Stomach (tissue), 9 donors: ENCODE measurements around the gene EME2. TPM values are rescaled to one million over a fixed set of nuclear protein-coding genes. Genes with fewer than 3 reads are reported as not detected.
A peak's percentile ranks its signal among the peaks of the same experiment; 100 is the strongest.

Experiments used
- DNase-seq, 2 donors: peaks; one replicate each; pipeline versions ENCODE4 v3.0.0 to v3.0.0-alpha.2; 2013 to 2019
- H3K27ac ChIP-seq, 5 donors: fragments of 200-600 bp in 4 of 5; sonication (generic) in 4 of 5; one replicate each; pipeline ENCODE4 v1.5.1; 2013 to 2019; ENCODE audit warnings: mild to moderate bottlenecking in 1 of 5, moderate library complexity in 1 of 5
- H3K27me3 ChIP-seq, 3 donors: fragments of 200-600 bp; sonication (generic); one replicate each; pipeline ENCODE4 v1.5.1; 2017 to 2019; ENCODE audit warnings: mixed run types in 1 of 3
- H3K36me3 ChIP-seq, 4 donors: fragments of 200-600 bp; sonication (generic); 1 replicate in 3 of 4; 2 replicates in 1 of 4; pipeline ENCODE4 v1.5.1; 2016 to 2019
- H3K4me1 ChIP-seq, 4 donors: fragments of 200-600 bp; sonication (generic); one replicate each; pipeline ENCODE4 v1.5.1; 2016 to 2019
- H3K4me3 ChIP-seq, 4 donors: fragments of 200-600 bp; sonication (generic) in 3 of 4; one replicate each; pipeline ENCODE4 v1.5.1; 2016 to 2019; ENCODE audit warnings: mild to moderate bottlenecking in 1 of 4
- H3K9me3 ChIP-seq, 4 donors: fragments of 200-600 bp; sonication (generic); one replicate each; pipeline ENCODE4 v1.5.1; 2016 to 2019
- EP300 ChIP-seq: sonication (generic); formaldehyde crosslinking; IDR thresholded peaks from one replicate; pipeline ENCODE4 v1.6.1; 2017; ENCODE audit warnings: antibody characterized with exemption
- POLR2A ChIP-seq, 4 donors: fragments of 450-650 bp; IDR thresholded peaks; one replicate each; pipeline ENCODE4 v1.6.1; 2016; ENCODE audit warnings: antibody characterized with exemption in 4 of 4, control low read depth in 2 of 4, mild to moderate bottlenecking in 1 of 4, moderate library complexity in 1 of 4
- POLR2AphosphoS5 ChIP-seq, 3 donors: sonication (generic); formaldehyde crosslinking; IDR thresholded peaks; one replicate each; pipeline ENCODE4 v1.6.1; 2016; ENCODE audit warnings: antibody characterized with exemption in 3 of 3
- WGBS, 5 donors: extraction: QIAGEN DNeasy Blood & Tissue Kit in 3 of 5; methylation state at CpG; one replicate each; pipeline versions ENCODE4 v1.1.5 to v1.1.7; 2013 to 2018; 5-methylcytosine and 5-hydroxymethylcytosine counted together
- intact Hi-C: fragments of 100-400 bp; cut with DNase I; formaldehyde crosslinking; loops from one replicate; pipeline ENCODE4 v1.15.1; 2023; ENCODE audit warnings: low total_unique reads
- polyA plus RNA-seq, 3 donors: library from polyadenylated mRNA; stranded (reverse); fragments of 200-250 nt; gene quantifications; one replicate each; pipeline ENCODE4 v1.2.3, GENCODE V29; 2013
- total RNA-seq, 5 donors: library from RNA; depleted of rRNA; stranded (reverse); fragments of >200 nt; gene quantifications; one replicate each; pipeline versions ENCODE4 v1.1.0 to v1.2.3, GENCODE V29; 2014 to 2016
- TF ChIP-seq, protein P1 (sequence below), 7 experiments: fragments of 450-650 bp in 4 of 7; fragments of 200-600 bp in 3 of 7; sonication (generic) in 3 of 7; IDR thresholded peaks; one replicate each; pipeline ENCODE4 v1.5.1; 2016 to 2019; ENCODE audit warnings: antibody characterized with exemption in 7 of 7, control low read depth in 2 of 7, mild to moderate bottlenecking in 1 of 7
- donor health status: healthy with polysubstance abuse.
- donor health status: Bipolar disorder and iron deficiency.
- donor health status: healthy.

Gene EME2
- total and polyA plus RNA-seq, 8 donors = 2.6 to 94.1 (median 13.3) TPM

DNA sequence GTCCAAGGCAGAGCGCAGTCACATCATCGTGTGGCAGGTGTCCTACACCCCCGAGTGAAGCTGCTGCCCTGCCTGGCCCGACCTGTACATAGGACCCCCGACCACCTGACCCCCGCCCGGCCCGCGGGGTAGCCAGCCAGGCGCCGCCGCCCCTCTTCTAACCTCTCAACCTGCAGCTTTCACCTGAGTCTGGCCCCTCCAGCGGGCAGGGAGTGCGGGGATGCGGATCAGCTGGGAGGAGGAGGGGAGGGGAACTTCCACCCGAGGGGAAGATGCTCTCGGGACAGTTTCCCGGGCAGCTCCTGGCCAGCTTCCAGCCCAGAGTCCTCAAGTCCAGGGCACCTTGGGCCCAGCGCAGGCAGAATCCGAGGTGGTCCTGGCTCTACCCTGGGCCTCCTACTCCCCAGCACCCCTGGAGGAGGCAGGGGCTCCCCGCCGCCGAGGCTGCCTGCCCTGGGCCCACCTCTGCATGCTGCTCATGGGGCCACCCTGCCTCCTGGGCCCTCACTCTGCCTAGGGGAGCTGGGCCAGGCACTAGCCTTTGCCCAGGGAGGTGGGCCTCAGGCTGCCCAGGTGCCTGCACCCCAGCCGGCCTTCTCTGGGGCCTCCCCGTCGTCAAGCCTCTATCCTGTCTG lies 3.7 kb upstream of the EME2 start:
- no peak for DNase-seq
- 77 to 84% (median 82%) methylated on average over 7 to 26 of the region's 26 CpGs for WGBS, 5 donors
- Histone ChIP-seq H3K27ac (peak overlapping the region in 3 of 5 donors; percentile 94 to 97 (median 95)), H3K27me3 (no peaks in the 10 kb centered on the region), H3K9me3 (no peaks in the 10 kb centered on the region), H3K36me3 (peaks cover 48 to 62% (median 59%) of the 10 kb centered on the region in 4 donors), H3K4me1 (peaks cover 26 to 48% (median 39%) of the 10 kb centered on the region in 4 donors), H3K4me3 (no peak overlapping the region)
- intact Hi-C loops = no loop called here
- TF ChIP-seq EP300 = no peak
- TF ChIP-seq POLR2AphosphoS5 (IDR thresholded peaks at IDR 0.05) = no peak
- no peak for TF ChIP-seq POLR2A (IDR thresholded peaks at IDR 0.05)
- TF ChIP-seq, protein P1, sequence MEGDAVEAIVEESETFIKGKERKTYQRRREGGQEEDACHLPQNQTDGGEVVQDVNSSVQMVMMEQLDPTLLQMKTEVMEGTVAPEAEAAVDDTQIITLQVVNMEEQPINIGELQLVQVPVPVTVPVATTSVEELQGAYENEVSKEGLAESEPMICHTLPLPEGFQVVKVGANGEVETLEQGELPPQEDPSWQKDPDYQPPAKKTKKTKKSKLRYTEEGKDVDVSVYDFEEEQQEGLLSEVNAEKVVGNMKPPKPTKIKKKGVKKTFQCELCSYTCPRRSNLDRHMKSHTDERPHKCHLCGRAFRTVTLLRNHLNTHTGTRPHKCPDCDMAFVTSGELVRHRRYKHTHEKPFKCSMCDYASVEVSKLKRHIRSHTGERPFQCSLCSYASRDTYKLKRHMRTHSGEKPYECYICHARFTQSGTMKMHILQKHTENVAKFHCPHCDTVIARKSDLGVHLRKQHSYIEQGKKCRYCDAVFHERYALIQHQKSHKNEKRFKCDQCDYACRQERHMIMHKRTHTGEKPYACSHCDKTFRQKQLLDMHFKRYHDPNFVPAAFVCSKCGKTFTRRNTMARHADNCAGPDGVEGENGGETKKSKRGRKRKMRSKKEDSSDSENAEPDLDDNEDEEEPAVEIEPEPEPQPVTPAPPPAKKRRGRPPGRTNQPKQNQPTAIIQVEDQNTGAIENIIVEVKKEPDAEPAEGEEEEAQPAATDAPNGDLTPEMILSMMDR (IDR thresholded peaks at IDR 0.05) = no peak

DNA sequence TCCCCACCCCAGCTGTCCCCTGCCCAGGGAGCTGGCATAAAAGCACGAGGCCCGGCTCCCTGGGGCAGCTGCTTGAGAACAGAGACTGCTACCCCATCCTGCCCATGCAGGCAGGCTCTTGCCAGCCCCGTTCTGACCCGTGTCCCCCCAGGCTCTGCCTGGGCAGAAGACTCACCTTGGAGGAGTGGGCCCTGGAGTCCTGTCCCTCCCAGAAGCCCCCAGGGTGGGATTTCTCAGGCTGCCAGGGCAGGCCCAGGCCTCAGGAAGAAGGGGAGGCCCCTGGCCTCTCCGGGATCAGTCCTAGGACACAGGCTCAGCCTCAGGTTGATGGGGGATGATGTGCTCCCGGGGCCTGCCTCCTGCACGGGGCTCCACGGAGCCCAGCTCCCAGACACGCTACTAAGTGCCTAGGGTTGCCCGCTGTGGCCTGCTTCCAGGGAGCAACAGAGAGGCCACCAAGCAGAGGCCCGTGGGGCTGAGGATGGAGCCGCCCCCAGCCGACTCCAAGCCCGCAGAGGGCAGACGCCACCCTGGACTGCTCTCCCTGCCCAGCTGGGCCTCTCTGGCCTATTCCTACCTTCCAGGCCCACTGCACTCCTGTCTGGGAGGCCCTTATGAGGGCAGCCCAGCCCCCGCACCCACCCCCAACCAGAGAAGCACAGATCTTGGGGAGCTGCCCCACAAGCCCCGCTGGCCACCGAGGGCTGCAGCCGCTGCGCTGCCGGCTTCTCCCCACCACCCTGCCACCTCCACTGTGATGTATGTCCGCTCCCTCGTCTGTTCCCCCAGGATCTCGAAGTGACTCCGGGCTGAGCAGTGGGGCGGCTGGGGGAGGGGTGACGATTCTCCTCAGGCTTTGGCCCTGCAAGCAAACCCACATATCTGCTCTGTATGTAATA lies 3.0 kb upstream of the EME2 start:
- H3K4me3 ChIP-seq = peak overlapping the region; percentile 75 to 98 (median 94)
- intact Hi-C loops = no loop called here

GRCh38 chr16:1770328-1771187 lies 2.1 kb upstream of the EME2 start:
- 2 to 9% (median 7%) methylated on average over 38 to 81 of the region's 81 CpGs for WGBS, 5 donors
- H3K4me3 ChIP-seq = peak overlapping the region; percentile 75 to 98 (median 94)
- peaks cover 35 to 53% (median 50%) of the 10 kb centered on the region in 4 donors for H3K36me3 ChIP-seq
- H3K27ac ChIP-seq = peak overlapping the region; percentile 79 to 97 (median 94)
- no peaks in the 10 kb centered on the region for H3K9me3 ChIP-seq
- peak; percentile 71 to 76 for DNase-seq
- intact Hi-C loops = no loop called here
- H3K27me3 ChIP-seq = no peaks in the 10 kb centered on the region
- H3K4me1 ChIP-seq = peaks cover 35 to 60% (median 52%) of the 10 kb centered on the region in 4 donors
- TF ChIP-seq POLR2AphosphoS5 (IDR thresholded peaks at IDR 0.05) (peak in 1 of 3 donors; percentile 51), POLR2A (IDR thresholded peaks at IDR 0.05) (no peak)
- TF ChIP-seq, protein P1 (IDR thresholded peaks at IDR 0.05) = no peak

More for the DNA sequence above, 3.0 kb upstream of the EME2 start:
- 73 to 80% (median 75%) methylated on average over 23 to 27 of the region's 27 CpGs for WGBS, 5 donors
- H3K27me3 ChIP-seq = no peaks in the 10 kb centered on the region
- DNase-seq = no peak
- no peaks in the 10 kb centered on the region for H3K9me3 ChIP-seq
- H3K27ac ChIP-seq = peak overlapping the region in 4 of 5 donors; percentile 92 to 97 (median 94)
- peaks cover 42 to 54% (median 51%) of the 10 kb centered on the region in 4 donors for H3K36me3 ChIP-seq
- TF ChIP-seq POLR2AphosphoS5 (IDR thresholded peaks at IDR 0.05) (no peak), EP300 (no peak), POLR2A (IDR thresholded peaks at IDR 0.05) (no peak)
- TF ChIP-seq, protein P1 (IDR thresholded peaks at IDR 0.05) = no peak
- peaks cover 34 to 52% (median 46%) of the 10 kb centered on the region in 4 donors for H3K4me1 ChIP-seq
